GM23338 (cell line): ENCODE measurements around the gene RETSAT.

Experiments used
- EZH2 ChIP-seq: fragments of 200-600 bp; sonication (generic); IDR thresholded peaks from one replicate; pipeline ENCODE4 v1.8.0; 2017; ENCODE audit warnings: antibody characterized with exemption, mild to moderate bottlenecking, low read depth; ENCODE audit not compliant: unreplicated experiment
- POLR2AphosphoS5 ChIP-seq: IDR thresholded peaks from 2 replicates; pipeline ENCODE4 v1.6.1; 2016; ENCODE audit warnings: antibody characterized with exemption, low read depth
- TF ChIP-seq, protein P1 (sequence below), 2 experiments: fragments of 200-600 bp in 1 of 2; sonication (generic) in 1 of 2; conservative IDR thresholded peaks; 2 replicates each; pipeline versions ENCODE4 v1.5.1 to v1.6.1; 2016 to 2017; ENCODE audit warnings: antibody characterized with exemption in 2 of 2, low read depth in 2 of 2, mild to moderate bottlenecking in 2 of 2, moderate library complexity in 1 of 2

DNA sequence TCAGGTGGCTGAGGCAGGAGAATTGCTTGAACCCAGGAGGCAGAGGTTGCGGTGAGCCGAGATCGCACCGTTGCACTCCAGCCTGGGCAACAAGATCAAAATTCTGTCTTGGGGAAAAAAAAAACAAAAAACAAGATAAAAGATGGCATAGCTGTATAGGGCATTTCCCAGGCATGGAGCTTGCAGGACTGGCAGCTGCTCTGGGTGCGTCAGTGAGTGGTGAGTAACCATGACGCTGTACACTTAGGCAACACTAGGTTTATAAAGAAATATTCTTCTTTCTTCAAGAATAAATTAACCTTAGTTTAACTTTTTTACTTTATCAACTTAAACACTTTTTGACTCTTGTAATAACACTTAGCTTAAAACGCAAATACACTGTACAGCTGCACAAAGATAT, 41.9 kb downstream of the RETSAT start:
- TF ChIP-seq POLR2AphosphoS5 (no peak), EZH2 (no peak)
- TF ChIP-seq, protein P1, sequence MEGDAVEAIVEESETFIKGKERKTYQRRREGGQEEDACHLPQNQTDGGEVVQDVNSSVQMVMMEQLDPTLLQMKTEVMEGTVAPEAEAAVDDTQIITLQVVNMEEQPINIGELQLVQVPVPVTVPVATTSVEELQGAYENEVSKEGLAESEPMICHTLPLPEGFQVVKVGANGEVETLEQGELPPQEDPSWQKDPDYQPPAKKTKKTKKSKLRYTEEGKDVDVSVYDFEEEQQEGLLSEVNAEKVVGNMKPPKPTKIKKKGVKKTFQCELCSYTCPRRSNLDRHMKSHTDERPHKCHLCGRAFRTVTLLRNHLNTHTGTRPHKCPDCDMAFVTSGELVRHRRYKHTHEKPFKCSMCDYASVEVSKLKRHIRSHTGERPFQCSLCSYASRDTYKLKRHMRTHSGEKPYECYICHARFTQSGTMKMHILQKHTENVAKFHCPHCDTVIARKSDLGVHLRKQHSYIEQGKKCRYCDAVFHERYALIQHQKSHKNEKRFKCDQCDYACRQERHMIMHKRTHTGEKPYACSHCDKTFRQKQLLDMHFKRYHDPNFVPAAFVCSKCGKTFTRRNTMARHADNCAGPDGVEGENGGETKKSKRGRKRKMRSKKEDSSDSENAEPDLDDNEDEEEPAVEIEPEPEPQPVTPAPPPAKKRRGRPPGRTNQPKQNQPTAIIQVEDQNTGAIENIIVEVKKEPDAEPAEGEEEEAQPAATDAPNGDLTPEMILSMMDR (conservative IDR thresholded peaks at IDR 0.05; ENCODE audit: low read depth in 2 of 2): no peak
